HG02642 (cell line): ENCODE data around the gene MDFIC.
A peak's percentile ranks its signal among the peaks of the same experiment; 100 is the strongest.

Experiments used
- ATAC-seq: cut with Tn5 transposase; IDR thresholded peaks from one replicate; pipeline ENCODE4 v1.9.1; 2021; ENCODE audit warnings: mild to moderate bottlenecking; ENCODE audit not compliant: unreplicated experiment, poor library complexity

Gene MDFIC

DNA sequence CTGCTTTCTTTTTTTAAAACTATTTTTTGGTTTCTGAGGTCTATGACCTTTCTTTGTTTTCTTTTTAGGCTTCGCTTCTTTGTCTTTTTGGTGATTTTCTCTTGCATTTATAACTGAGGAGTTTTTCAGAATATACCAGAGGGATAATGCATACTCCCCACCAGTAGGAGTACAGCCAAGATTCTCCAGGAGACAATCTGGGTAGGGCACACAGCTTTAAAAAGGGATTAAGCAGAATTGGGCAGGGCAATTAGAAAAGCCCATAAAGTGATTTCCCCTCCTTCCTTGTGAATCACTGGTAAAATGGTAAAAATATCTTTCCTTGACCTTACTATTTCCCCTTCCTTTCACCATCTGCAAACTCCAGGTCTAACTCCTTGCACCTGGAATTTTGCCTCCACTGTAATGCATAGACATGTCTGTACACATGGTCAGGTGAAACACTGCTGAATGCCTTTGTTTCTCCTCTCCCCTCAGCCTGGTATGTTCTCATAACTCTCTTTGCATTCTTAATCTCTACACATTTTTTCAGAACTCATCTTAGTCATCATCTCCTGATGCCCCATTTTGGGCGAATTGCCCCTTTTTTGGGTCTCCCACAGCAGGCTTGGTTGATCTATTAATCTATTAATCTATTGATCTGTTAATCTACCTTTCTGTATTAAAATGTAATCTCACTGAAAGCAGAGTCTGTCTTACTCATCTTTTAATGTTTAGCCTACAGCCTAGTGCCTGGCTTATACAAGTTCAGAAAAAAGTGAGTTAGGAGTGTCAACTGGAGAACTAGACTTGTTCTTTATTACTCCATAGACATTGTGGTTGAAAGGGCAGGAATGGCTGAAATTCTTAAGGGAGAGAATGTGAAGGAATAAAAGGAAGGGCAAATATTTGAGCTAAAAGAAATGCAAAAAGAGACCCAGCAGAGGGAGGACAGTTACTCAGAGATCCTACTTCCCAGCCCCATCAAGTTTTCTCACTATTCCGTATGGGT, 64.6 kb downstream of the MDFIC start:
- no peak for ATAC-seq

DNA sequence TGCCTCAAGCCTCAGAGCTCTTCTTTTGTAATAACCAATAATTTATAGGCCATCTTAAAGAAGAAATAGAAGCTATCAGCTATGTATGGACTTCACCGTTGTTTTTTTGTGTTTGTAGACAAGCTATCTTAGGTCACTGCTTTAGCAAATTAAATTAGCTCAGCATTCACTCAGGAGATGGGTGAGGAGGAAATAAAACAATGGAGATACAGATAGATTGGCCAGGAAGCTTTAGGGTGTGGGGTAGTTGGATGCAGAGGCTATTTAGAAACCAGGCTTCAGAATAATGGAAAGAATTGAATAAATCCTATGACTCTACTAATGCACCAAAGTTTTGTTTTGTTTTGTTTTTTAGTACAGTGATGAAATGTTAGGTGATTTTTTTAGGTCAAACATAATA, 66.1 kb downstream of the MDFIC start:
- ATAC-seq: no peak

DNA sequence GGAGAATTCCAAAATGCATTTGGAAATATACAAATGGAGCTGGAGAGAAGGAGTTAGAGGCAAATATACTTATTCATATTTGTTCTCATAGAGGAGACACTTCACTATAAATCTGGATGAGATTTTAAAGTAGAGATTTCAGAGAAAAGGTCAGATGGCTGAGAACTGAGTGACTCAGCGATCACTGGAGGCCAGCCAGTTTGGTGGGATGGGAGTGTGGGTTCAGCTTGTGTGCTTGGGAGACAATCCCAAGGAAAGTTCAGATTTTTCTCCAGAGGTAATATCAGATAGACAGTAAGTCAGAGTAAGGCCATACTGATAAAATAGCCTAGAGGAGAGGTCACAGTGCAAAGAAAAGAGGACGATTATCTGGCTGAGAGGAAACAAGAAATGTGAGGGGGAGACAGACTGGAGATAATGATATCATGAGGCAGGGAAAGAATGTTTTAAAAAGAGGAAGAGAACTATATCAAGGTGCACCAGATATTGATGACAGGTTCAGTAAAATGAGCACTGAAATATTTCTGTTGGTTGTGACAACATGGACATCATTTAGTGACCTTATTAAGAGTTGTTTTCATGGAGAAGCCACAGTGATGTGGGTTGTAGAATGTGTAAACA, 67.0 kb downstream of the MDFIC start:
- ATAC-seq: no peak

DNA sequence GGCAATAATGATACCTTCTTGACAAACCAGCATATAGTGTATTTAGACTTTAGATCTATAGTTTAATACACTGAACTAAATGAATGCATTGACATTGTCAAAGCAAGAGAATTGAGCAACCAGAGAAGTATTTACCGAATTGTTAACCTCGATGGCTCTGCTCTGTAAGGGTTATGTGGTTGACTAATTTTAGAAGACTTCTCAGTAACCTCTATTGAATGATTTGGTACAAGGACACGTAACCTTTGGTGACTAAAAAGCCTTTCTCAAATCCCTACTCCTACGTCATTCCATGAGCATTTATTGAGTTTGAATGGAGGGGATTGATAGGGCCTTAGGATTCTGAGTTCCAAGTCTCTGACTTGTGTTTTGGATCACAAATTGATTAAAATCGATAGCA, 67.6 kb downstream of the MDFIC start:
- ATAC-seq: no peak

DNA sequence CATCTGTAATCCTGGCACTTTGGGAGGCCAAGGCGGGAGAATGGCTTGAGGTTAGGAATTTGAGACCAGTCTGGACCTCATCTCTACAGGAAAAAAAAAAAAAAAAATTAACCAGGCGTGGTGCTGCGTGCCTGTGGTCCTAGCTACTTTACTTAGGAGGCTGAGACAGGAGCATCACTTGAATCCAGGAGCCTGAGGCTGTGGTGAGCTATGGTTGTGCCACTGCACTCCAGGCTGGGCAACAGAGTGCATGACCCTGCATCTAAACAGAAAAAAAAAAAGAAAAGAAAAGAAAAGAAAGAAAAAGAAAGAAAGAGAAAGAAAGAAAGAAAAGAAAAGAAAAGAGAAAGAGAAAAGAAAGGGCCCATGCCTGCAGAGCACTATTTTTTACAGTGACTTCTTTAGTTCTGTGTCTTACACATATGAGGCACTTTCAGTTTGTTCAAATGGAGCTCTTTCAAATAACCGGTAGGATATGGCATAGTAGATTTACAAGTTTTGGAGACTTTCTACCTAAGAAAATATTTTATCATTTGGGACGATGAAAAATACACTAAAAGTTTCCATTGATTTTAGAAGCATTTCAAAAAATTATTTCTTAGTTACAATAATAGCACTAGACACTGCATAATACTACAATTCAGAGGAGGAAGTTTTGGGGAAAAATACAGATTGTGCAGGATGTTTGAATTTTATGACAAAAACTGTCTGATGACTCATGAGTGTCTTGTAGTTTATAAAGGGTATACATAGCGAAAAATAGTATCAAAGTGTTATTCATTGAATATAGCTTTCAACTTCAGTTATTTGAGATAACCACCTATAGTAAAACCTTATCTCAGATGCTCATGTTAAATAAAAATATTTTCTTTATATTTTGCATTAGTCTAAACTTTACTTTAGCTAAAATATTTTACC, 75.9 kb downstream of the MDFIC start:
- ATAC-seq: no peak

DNA sequence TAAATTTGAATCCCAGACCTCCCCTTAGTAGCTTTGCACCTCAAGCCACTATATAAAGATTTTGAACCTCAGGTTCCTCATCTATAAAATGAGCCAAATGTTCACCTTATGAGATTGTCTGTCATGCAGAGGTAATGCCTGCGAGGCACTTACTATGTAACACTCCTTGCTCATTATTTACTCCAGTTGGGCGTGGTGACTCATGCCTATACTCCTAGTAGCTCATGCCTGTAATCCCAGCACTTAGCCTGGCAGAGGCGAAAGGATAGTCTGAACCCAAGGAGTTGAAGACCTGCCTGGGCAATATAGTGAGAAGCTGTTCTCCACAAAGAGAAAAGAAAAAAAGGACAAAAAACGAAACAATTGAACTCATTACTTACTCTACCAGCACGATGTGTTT, 82.2 kb downstream of the MDFIC start:
- no peak for ATAC-seq

DNA sequence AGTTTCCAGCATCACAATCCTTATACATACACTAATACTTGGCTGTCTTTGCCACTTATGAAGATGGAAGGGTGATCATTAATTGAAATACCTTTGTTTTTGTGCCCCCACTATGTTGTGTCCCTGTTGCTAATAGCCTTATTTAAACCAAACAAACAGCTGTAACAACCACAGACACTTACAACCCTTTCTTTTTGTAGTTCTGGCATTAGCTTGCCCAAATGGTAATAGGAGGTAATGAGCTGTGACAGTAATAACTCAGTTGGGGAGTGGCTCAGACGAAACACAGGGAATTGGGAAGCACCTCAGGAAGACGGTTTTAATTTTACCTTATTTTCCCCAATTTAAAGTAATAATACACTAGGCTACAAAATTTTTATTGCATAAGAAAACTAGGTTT, 83.4 kb downstream of the MDFIC start:
- no peak for ATAC-seq

DNA sequence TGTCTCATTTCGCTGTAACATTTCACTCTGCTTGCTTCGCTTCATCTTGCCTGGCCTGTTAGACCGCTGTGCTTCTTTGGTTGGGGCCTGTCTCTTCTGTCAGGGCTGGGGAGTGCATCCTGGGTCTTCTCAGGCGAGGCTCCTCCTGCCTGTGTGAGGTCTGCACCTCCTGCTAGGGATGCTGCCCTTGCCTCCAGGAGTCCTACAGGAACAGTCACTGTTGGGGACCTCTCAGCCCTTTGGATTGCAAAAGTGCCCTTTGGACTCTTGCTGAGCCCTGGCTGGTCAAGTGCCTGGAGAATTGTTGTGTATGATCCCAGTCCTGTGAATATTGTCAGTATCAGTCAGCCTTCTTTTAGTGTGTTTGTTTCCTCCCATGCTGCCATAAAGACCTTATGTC, 84.1 kb downstream of the MDFIC start:
- no peak for ATAC-seq

DNA sequence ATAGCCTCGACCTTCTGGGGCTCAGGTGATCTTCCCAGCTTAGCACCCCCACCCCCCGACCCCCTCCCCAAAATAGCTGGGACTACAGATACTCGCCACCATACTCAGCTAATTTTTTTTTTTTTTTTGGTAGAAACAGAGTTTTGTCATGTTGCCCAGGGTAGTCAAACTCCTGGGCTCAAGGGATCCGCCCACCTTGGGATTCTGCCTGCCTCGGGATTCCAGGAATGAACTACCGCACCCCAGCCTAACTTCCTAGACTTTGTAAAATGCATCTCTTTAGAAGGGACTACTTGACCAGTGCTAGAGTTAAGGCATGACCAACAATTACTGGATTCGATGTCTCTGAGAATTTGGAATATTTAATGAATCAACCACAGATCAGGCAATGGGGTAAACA, 85.9 kb downstream of the MDFIC start:
- no peak for ATAC-seq

DNA sequence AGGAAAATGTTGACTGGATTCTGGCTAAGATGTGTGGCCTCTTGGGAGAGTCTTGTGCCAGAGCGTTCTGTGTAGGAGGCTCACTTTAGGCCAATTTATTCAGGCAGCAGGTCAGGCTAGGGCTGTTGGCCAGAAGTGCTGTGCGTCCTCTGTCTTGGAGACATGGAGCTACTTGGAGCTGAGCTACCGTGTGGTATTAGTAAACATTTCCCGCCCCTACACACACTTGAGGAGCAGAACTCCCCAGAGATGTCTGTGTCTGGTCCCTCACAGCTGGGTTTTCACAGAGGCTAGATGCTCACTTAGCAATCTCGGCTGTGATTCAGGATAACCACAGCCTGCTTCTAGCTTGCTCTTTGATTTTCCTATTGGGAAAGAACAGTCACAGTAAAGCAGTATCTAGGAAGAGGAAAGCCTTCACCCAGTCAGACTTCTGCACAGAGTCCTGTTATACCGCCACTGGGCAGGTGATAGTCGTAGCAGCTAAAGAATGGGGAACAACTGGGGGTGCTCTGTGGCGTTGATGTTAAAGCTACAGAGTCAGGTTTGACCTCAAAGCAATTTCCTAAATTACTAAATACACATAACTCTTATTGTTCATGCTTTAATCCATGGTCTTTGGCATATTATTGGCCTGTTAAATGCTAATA, 86.7 kb downstream of the MDFIC start:
- ATAC-seq: peak; percentile 62

DNA sequence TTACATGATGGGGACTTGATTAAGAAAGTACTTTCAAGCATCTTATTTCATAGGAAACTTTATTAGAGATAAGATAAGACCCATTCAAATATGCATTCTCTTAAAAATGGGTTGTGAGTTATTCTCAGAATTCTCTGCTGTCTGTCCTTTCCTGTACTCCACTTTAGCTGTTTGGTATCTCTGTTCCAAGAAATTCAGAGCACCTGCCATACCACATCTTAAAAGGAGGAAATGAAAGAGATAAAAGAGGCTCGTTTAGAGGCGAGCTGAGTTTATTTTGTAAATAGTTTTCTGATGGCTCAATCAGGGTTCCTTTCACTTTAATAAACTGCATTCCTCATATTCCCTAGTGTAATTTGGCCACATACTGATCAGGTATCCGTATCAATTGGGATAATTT, 87.2 kb downstream of the MDFIC start:
- peak; percentile 67 for ATAC-seq

DNA sequence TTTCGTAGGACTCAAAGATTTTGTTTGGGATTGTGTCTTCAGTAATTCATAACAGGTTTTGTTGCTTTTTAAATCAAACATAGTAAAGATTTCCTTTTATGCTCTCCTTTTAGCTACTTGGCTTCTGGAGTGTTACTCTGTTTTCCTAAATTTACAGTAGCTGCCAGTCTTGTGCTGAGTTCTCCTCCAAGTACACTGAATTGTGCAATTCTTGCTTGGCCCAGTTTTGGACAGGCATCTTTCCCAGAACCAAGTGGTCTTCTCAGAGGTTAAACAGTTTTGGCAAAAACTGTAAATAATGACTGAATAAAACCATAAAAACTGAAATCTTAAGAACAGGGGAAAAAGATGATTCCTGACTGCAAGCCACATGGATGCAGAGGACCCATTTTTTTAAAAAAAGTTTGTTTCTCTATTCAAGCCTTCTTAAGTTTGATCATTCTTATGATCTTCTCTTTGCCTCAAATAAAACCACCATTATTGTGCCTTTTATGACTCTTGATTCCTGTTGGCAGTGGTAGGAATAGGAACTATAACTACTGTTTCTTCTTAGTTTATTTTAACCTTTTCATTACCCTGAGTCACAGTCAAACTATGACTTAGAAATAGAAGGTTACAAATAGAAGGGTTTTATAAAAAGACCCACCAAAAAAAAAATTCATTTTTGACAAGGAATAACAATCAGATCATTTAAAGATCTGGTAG, 88.0 kb downstream of the MDFIC start:
- no peak for ATAC-seq

DNA sequence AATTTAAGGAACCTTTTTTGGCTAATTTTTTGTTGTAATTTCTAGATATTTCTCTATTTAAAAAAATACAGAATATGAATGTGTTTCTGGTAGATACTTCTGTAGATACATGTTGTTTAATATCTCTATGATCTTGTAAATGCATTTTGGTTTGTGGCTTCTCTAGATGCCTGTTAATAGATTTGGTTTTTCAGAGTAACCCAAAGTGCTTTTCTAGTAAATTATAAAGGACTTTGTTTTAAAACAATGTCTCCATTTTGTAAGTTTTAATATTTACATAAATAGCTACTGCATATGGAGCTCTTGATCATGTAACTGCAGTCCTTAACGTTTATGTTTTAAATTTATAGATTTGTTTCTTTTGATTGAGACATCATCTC, 88.5 kb downstream of the MDFIC start:
- no peak for ATAC-seq

DNA sequence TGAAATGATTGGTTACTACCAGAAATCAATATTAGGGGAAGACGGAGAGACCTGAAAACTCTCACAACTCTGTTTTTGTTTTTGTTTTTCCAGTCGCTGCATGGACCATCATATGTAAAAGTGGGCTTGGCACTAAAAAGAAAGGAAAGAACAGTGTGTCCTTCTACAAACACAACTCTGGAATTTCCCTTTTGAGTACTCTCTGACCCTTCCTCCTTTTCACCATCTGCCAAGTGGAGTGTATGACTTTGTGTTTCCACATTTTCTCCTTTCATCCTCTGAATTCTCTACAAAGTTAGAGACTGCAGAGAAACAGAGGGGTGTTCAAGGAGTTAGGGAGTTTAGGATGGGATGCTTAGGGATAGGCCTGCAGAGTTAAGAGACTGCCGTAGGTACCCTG, 92.0 kb downstream of the MDFIC start:
- no peak for ATAC-seq

DNA sequence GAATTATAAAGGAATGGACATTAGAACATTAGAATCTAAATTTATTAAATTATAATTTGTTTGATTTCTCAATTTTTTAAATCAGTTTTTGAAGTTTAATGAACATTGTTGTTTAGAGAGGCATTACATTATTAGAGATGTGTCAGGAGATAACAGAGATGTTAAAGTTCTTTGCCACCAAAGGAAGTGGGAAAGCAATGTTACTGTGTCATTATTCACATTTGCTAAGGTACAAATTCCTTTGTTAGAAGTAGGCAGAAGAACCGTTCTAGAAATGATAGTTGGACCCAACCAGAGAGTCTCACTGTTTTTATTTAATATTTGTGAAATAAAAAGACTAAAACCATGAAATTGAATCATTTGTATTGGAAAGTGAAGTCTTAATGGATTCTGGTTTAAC, 92.9 kb downstream of the MDFIC start:
- no peak for ATAC-seq

DNA sequence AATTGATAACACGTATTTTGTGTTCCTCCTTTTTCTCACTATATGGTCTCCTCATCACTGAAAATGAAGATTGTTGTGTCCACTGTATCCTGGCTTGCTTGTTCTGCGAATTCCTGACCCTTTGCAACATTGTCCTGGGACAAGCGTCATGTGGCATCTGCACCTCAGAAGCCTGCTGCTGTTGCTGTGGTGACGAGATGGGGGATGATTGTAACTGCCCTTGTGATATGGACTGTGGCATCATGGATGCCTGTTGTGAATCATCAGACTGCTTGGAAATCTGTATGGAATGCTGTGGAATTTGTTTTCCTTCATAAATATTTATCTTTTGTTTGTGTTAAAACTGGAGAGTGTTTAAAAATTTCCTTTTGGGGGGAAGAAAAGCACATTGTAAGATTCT, 93.7 kb downstream of the MDFIC start:
- no peak for ATAC-seq

DNA sequence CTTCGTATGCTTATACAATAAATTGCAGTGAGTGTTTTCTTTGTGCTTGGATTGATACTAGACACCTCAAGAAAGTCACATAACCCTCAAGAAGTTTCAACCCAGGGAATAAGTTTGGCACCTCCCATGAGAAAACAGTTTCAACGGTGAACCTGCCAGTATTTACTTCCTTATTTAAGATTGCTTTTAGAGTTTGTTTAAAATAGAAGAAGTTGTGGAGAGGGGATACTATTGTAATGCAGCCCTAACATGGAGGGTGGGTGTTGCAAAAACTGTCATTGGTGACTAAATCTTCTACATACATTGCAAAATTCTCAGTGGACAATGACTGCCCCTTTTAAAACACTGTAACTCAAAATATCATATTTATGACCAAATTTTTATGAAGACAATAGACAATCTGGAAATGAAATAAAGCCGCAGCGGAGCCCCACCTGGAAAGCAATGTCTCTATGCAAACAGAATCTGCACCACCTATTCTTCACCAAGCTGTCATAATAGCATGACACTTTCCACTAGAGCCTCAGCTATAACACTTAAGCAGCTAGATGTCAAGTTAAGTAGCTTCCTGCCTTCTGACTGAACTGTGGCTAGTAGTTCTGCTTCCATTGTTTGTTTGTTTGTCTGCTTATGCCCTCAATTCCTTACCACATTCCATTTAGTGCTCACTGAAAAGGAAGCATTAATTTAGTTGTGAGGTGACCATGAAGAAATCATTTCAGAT, 98.2 kb downstream of the MDFIC start:
- no peak for ATAC-seq

DNA sequence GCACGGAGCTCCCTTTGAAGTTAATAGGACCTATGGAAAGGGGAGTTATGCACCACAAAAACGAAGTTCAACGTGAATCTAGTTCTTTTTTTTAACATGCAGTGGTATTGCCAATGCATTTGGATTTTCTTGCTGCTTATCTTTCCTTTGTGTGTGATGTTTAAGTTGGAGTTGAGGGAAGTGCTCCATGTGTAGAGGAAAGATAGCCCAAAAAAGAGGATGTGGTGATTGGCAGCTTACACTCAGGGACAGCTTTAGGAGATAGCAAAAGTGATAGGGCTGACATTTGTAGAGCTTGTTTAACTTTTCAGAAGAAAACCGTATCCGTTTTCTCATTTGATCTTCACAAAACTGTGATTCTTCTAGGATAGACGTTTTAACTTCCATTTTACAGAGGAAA, 101.3 kb downstream of the MDFIC start:
- no peak for ATAC-seq

DNA sequence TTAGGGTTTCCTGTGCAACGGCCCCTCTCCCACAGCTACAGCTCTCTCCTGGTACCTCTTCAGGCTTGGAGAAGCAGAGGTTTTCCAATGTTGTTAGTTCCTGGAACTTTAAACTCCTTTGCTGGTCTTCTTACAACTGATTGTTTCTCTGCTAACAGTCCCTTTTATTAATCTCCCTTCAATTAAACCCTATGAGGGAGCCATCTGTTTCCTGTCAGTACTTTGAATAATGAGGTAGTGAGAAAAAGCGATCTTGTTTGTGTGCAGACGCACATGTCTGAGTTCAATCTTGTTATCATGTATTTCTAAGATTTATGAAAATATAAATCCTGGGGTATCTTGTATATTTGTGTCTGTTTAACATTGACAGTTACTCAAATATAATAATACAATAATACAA, 102.4 kb downstream of the MDFIC start:
- ATAC-seq: no peak
